SK-N-SH treated with all-trans-retinoic acid at 6 μM for 48 hours (cell line): ENCODE results near the gene ZBTB7B.

Source experiments
- ATAC-seq: fragments of 200-7000 bp; cut with Tn5 transposase; 3 replicates; pipeline ENCODE4 v1.9.1; 2020; ENCODE audit warnings: mild to moderate bottlenecking, moderate library complexity
- ARNTL ChIP-seq: fragments of 450-650 bp; formaldehyde crosslinking; IDR thresholded peaks from 2 replicates; pipeline ENCODE4 v1.5.0; 2020; ENCODE audit warnings: low read depth, mild to moderate bottlenecking, moderate library complexity, borderline replicate concordance
- BACH2 ChIP-seq: fragments of 250-450 bp; sonication (Bioruptor Pico); IDR thresholded peaks from 2 replicates; pipeline ENCODE4 v1.9.0; 2021; ENCODE audit warnings: mild to moderate bottlenecking, borderline replicate concordance
- CREB5 ChIP-seq: fragments of 250-450 bp; sonication (Bioruptor Pico); IDR thresholded peaks from 2 replicates; pipeline ENCODE4 v1.5.1; 2020; ENCODE audit warnings: low read depth, mild to moderate bottlenecking, moderate library complexity
- CSDC2 ChIP-seq: fragments of 250-450 bp; sonication (Bioruptor Pico); IDR thresholded peaks from 2 replicates; pipeline ENCODE4 v1.5.0; 2020; ENCODE audit warnings: mild to moderate bottlenecking, moderate library complexity
- CSRNP3 ChIP-seq: fragments of 250-450 bp; sonication (Bioruptor Pico); IDR thresholded peaks from 2 replicates; pipeline ENCODE4 v1.5.1; 2021; ENCODE audit warnings: mild to moderate bottlenecking, moderate library complexity
- ESRRG ChIP-seq: fragments of 250-450 bp; sonication (Bioruptor Pico); IDR thresholded peaks from 2 replicates; pipeline ENCODE4 v1.6.1; 2021; ENCODE audit warnings: mild to moderate bottlenecking
- GLIS3 ChIP-seq: fragments of 250-450 bp; sonication (Bioruptor Pico); IDR thresholded peaks from 2 replicates; pipeline ENCODE4 v1.5.0; 2020; ENCODE audit warnings: mild to moderate bottlenecking, moderate library complexity
- ISL1 ChIP-seq: fragments of 250-450 bp; sonication (Bioruptor Pico); IDR thresholded peaks from 2 replicates; pipeline ENCODE4 v2.1.2; 2022; ENCODE audit warnings: mild to moderate bottlenecking, moderate library complexity
- OSR1 ChIP-seq: fragments of 250-450 bp; sonication (Bioruptor Pico); IDR thresholded peaks from 2 replicates; pipeline ENCODE4 v1.8.0; 2022; ENCODE audit warnings: moderate library complexity, mild to moderate bottlenecking, inconsistent platforms
- PATZ1 ChIP-seq: fragments of 250-450 bp; sonication (Bioruptor Pico); IDR thresholded peaks from 2 replicates; pipeline ENCODE4 v1.8.0; 2020; ENCODE audit warnings: mild to moderate bottlenecking, moderate library complexity, borderline replicate concordance
- POU6F1 ChIP-seq: fragments of 250-450 bp; sonication (Bioruptor Pico); IDR thresholded peaks from 2 replicates; pipeline ENCODE4 v1.8.0; 2021; ENCODE audit warnings: low read depth, mild to moderate bottlenecking, moderate library complexity, borderline replicate concordance
- PPARA ChIP-seq: fragments of 250-450 bp; sonication (Bioruptor Pico); IDR thresholded peaks from 2 replicates; pipeline ENCODE4 v1.5.0; 2020; ENCODE audit warnings: mild to moderate bottlenecking, borderline replicate concordance
- TCF4 ChIP-seq: fragments of 250-450 bp; sonication (Bioruptor Pico); IDR thresholded peaks from 2 replicates; pipeline ENCODE4 v1.8.0; 2021; ENCODE audit warnings: mild to moderate bottlenecking, moderate library complexity, borderline replicate concordance
- TOX ChIP-seq: fragments of 250-450 bp; sonication (Bioruptor Pico); IDR thresholded peaks from 2 replicates; pipeline ENCODE4 v1.8.0; 2021; ENCODE audit warnings: mild to moderate bottlenecking, moderate library complexity, borderline replicate concordance
- TSHZ2 ChIP-seq: fragments of 250-450 bp; sonication (Bioruptor Pico); IDR thresholded peaks from 2 replicates; pipeline ENCODE4 v1.5.0; 2020; ENCODE audit warnings: mild to moderate bottlenecking, moderate library complexity
- ZC3H10 ChIP-seq: fragments of 250-450 bp; sonication (Bioruptor Pico); IDR thresholded peaks from 2 replicates; pipeline ENCODE4 v1.5.1; 2021; ENCODE audit warnings: mild to moderate bottlenecking, moderate library complexity
- ZFP3 ChIP-seq: fragments of 250-450 bp; sonication (Bioruptor Pico); IDR thresholded peaks from 2 replicates; pipeline ENCODE4 v1.5.0; 2020; ENCODE audit warnings: mild to moderate bottlenecking, moderate library complexity
- ZFP30 ChIP-seq: fragments of 450-650 bp; formaldehyde crosslinking; IDR thresholded peaks from 2 replicates; pipeline ENCODE4 v1.5.0; 2022; ENCODE audit warnings: mild to moderate bottlenecking, moderate library complexity
- ZNF565 ChIP-seq: fragments of 450-650 bp; formaldehyde crosslinking; conservative IDR thresholded peaks from 2 replicates; pipeline ENCODE4 v1.5.0; 2020; ENCODE audit warnings: low read depth, mild to moderate bottlenecking, moderate library complexity
- ZNF70 ChIP-seq: fragments of 450-650 bp; formaldehyde crosslinking; IDR thresholded peaks from 2 replicates; pipeline ENCODE4 v1.5.0; 2020; ENCODE audit warnings: mild to moderate bottlenecking, moderate library complexity
- ZNF8 ChIP-seq: fragments of 450-650 bp; formaldehyde crosslinking; IDR thresholded peaks from 2 replicates; pipeline ENCODE4 v1.5.0; 2020; ENCODE audit warnings: mild to moderate bottlenecking, moderate library complexity

Gene ZBTB7B

GRCh38 chr1:155030899-155031298, 28.3 kb downstream of the ZBTB7B start:
- ATAC-seq: no peak
- TF ChIP-seq ARNTL: no peak
- TF ChIP-seq ZFP30 (CRISPR knock-in tag): no peak
- no peak for TF ChIP-seq GLIS3
- TF ChIP-seq CSRNP3 (CRISPR knock-in tag): no peak
- no peak for TF ChIP-seq ZNF565 (CRISPR knock-in tag)
- TF ChIP-seq BACH2 (CRISPR knock-in tag): no peak
- TF ChIP-seq ISL1 (CRISPR knock-in tag): no peak
- no peak for TF ChIP-seq OSR1 (CRISPR knock-in tag)
- TF ChIP-seq TSHZ2 (CRISPR knock-in tag): no peak
- no peak for TF ChIP-seq ZFP3 (CRISPR knock-in tag)
- TF ChIP-seq TOX (CRISPR knock-in tag): no peak
- TF ChIP-seq TCF4 (CRISPR knock-in tag): no peak
- no peak for TF ChIP-seq ZC3H10
- no peak for TF ChIP-seq ZNF70 (CRISPR knock-in tag)
- TF ChIP-seq PPARA (CRISPR knock-in tag): no peak

- TF ChIP-seq ZFP3 (CRISPR knock-in tag): no peak
- no peak for TF ChIP-seq GLIS3
- TF ChIP-seq CSDC2 (CRISPR knock-in tag): no peak
- no peak for TF ChIP-seq CREB5
- no peak for TF ChIP-seq TOX (CRISPR knock-in tag)
- TF ChIP-seq POU6F1: no peak
- no peak for TF ChIP-seq ZNF70 (CRISPR knock-in tag)
- TF ChIP-seq BACH2 (CRISPR knock-in tag): no peak
- no peak for TF ChIP-seq PPARA (CRISPR knock-in tag)
- TF ChIP-seq ZC3H10: no peak
- TF ChIP-seq ZFP30 (CRISPR knock-in tag): no peak
- TF ChIP-seq OSR1 (CRISPR knock-in tag): no peak
- no peak for TF ChIP-seq ZNF8
- TF ChIP-seq ZNF565 (CRISPR knock-in tag): no peak
- TF ChIP-seq ESRRG (CRISPR knock-in tag): no peak
- TF ChIP-seq PATZ1 (CRISPR knock-in tag): no peak
- no peak for TF ChIP-seq CSRNP3 (CRISPR knock-in tag)
- TF ChIP-seq ISL1 (CRISPR knock-in tag): no peak
These were observed 30.3 kb downstream of the ZBTB7B start for GRCh38 chr1:155032886-155033285.

More at GRCh38 chr1:155032886-155033285, 30.3 kb downstream of the ZBTB7B start:
- ATAC-seq: no peak
